GM12872 (cell line): ENCODE results near the gene UBE2I.

Experiments used
- TF ChIP-seq, protein P1 (sequence below): IDR thresholded peaks from 3 replicates; pipeline ENCODE4 v1.5.1; 2011; ENCODE audit warnings: low read depth, mild to moderate bottlenecking, low read length, moderate library complexity; ENCODE audit not compliant: insufficient read depth

The UBE2I gene

DNA sequence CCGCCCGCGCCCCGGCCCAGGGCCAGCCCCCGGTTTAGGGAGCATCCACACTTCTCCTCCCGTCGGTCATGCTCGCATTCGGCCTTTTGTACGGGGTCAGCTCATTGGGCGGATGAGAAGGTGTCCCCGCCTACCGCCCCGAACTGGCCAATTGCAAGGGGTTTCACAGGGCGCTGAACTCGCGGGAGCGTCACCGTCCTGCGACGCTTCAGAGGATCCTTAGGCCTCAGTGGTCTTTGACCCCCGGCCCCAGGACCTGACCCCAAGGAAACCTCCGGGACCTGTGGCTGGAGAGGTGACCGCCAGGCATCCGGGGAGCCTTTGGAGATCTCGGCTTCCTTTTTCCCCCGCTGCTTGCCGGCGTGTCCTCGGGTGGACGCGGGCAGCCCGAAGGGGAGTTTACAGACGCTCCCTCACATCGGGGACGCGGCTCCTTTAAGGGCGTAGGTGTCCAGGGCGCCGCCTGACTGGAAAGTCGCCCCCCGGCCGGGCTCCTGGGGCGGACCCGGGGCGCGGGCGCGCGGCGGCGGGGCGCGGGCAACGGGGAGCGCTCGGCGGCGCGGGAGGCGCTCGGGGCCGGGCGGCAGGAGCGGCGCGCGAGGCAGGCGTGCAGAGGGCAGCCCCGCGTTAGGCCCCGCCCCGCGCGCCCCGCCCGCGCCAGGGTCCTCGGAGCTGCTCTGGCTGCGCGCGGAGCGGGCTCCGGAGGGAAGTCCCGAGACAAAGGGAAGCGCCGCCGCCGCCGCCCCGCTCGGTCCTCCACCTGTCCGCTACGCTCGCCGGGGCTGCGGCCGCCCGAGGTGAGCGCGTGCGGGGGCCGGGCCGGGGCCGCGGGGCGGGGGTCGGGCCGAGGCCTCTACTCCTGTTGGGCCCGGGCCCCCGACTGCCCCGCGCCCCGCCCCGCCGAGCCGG, at the start of gene UBE2I:
Gene UBE2I, plus strand, starts transcription at position 660 of the 909 bp plus-strand sequence. CDS start 4,395 bp downstream, outside the sequence.
- TF ChIP-seq, protein P1, sequence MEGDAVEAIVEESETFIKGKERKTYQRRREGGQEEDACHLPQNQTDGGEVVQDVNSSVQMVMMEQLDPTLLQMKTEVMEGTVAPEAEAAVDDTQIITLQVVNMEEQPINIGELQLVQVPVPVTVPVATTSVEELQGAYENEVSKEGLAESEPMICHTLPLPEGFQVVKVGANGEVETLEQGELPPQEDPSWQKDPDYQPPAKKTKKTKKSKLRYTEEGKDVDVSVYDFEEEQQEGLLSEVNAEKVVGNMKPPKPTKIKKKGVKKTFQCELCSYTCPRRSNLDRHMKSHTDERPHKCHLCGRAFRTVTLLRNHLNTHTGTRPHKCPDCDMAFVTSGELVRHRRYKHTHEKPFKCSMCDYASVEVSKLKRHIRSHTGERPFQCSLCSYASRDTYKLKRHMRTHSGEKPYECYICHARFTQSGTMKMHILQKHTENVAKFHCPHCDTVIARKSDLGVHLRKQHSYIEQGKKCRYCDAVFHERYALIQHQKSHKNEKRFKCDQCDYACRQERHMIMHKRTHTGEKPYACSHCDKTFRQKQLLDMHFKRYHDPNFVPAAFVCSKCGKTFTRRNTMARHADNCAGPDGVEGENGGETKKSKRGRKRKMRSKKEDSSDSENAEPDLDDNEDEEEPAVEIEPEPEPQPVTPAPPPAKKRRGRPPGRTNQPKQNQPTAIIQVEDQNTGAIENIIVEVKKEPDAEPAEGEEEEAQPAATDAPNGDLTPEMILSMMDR: no peak

DNA sequence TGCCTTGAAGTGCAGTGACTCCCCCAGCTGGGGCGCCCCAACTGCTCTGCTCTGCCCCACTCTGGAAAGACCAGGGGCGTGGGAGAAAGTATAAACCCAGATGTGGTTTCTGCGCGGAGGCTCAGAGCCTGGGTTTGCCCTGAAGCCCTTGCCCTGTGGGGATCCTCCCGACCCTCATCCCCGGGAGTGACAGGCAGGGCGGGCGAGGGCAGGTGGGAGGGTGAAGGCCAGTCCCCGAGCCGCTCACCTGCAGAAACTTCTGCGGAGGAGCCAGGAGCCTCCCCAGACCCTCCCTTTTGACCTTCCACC, 49.7 kb upstream of the UBE2I start:
- TF ChIP-seq, protein P1: no peak

DNA sequence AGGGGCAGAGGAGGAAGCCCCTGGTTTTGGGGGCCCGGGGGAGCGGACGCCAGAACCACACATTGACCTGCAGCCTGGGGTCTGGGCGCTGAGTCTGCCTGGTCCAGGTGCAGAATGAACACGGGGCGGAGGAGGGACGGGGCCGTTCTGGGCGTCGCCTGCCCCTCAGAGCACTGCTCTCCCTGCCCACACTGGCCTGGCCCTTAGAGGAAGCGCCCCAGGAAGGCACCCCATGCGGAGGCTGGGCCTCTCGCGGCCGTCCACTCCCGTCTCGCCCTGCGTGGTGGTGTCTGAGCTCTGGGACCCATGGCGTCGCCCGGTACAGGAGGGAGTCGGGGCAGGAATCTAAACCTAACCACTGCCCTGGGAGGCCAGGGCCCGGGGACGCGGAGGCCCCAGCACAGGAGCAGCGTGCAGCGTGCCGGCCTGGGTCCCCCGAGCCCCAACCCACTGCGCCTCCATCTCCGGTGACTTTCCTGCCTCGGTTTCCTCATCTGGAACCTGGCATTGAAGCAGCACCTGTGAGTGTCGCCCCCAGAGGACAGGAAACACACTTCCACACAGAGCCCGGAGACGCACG, 49.2 kb upstream of the UBE2I start:
- TF ChIP-seq, protein P1: no peak

DNA sequence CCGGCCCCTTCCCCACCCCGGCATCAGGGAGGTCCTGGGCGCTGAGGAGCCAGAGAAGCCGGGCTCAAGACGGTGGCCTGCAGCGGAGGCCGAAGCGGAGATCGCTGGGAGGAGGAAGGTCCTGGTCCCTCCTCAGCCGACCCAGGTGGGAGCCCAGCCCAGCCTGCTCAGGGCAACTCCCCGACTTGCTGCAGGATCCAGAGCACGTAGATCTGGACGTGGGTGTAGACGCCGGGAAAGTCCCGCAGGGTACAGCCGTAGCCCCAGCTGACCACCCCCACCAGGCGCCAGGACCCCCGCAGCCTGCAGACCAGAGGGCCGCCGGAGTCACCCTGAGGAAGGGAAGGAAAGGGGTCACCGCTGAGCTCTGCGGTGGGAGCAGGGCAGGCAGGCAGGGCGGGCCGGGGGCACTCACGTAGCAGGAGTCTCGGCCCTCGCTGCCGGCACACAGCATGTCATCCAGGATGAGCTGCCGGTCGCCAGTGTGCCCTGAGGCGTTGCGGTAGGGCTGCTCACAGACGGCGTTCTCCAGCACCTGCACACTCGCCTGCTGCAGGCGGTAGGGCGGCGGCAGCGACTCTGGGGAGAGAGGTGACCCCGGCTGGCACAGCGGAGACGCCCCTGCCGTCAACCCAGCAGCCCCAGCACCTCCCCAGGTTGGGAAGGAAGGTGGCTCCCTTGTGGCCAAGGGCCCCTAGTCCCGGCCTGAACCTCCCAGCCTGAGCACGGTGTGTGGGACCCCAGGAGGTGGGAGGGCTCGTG, 48.1 kb upstream of the UBE2I start:
- TF ChIP-seq, protein P1: no peak

DNA sequence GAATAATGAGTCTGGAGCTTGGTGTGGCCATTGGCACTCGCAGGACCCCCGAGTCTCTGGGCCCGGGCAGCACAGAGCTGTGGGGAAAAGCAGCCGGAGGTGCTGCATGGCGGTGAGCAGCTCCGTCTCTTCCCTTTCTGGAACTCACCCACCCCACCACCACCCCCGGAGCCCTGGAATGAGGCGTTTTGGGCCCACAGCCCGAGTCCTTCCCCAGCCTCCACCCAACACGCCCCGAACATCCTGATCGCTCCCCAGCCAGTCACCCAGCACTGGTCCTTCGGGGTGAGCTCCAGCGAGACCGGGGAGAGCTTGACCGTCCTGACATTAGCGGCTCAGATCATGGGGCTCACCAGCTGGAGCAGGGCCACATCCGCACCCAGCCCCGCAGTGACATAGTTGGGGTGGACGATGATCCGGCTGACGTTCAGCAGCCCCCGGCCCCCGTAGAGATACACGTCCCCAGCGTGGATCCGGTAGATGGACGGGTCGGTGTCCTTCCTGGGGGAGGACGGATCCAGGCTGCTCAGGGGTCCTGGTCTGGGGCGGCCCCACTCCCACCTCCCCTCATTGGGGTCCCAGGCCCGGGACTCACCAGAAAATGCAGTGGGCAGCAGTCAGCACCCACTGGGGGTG, 47.1 kb upstream of the UBE2I start:
- TF ChIP-seq, protein P1: no peak

DNA sequence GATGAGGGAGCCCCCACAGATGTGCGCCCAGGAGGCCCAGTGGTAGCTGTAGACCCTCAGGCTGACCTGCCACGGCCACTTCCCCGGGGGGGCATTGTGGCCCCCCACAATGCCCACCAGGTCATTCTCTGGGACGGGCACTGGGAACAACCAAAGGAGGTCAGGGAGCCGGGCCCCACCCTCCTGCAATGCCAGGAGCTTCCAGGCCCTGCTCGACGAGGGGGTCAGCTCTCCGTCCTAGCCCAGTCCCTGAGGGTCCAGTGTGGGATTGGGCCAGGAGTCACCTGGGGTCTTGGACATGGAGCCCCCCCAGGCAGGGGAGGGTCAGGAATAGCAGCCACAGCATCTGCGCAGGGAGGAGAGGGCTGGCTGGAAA, 46.6 kb upstream of the UBE2I start:
- TF ChIP-seq, protein P1: no peak
